ENCODE data around the gene KCTD20.

Gene KCTD20

GRCh38 chr6:36492621-36493020 lies 49.8 kb downstream of the KCTD20 start:
- Histone ChIP-seq H3K27me3 (ENCODE audit: control insufficient read depth in 1 of 2, insufficient read depth in 2 of 2, low read length in 2 of 2) (no peaks in the 10 kb centered on the region), H3K4me3 (ENCODE audit: low read length in 2 of 2) (no peak overlapping the region), H3K4me1 (ENCODE audit: control insufficient read depth, insufficient read depth, low read length) (peaks cover 5% of the 10 kb centered on the region), H3K9me3 (ENCODE audit: control insufficient read depth in 2 of 2, low read length in 2 of 2) (no peaks in the 10 kb centered on the region), H3K36me3 (ENCODE audit: control insufficient read depth in 2 of 2, insufficient read depth in 2 of 2, low read length in 2 of 2) (peaks cover 28 to 37% of the 10 kb centered on the region in 2 donors), H3K27ac (ENCODE audit: low read length) (no peak overlapping the region), H3K9ac (ENCODE audit: low read length in 2 of 2) (no peak overlapping the region)

- Histone ChIP-seq H3K4me1 (ENCODE audit: control insufficient read depth, insufficient read depth, low read length) (peaks cover 3% of the 10 kb centered on the region), H3K27ac (ENCODE audit: low read length) (no peak overlapping the region), H3K36me3 (ENCODE audit: control insufficient read depth in 2 of 2, insufficient read depth in 2 of 2, low read length in 2 of 2) (peaks cover 25 to 33% of the 10 kb centered on the region in 2 donors), H3K9ac (ENCODE audit: low read length in 2 of 2) (no peak overlapping the region), H3K4me3 (ENCODE audit: low read length in 2 of 2) (no peak overlapping the region), H3K9me3 (ENCODE audit: control insufficient read depth in 2 of 2, low read length in 2 of 2) (no peaks in the 10 kb centered on the region), H3K27me3 (ENCODE audit: control insufficient read depth in 1 of 2, insufficient read depth in 2 of 2, low read length in 2 of 2) (no peaks in the 10 kb centered on the region)
Observed at GRCh38 chr6:36493319-36493718, 50.5 kb downstream of the KCTD20 start.

GRCh38 chr6:36493859-36494258 lies 51.1 kb downstream of the KCTD20 start:
- H3K27me3 ChIP-seq (ENCODE audit: control insufficient read depth in 1 of 2, insufficient read depth in 2 of 2, low read length in 2 of 2), result no peaks in the 10 kb centered on the region
- H3K27ac ChIP-seq (ENCODE audit: low read length), result no peak overlapping the region
- no peaks in the 10 kb centered on the region for H3K4me1 ChIP-seq (ENCODE audit: control insufficient read depth, insufficient read depth, low read length)
- no peaks in the 10 kb centered on the region for H3K9me3 ChIP-seq (ENCODE audit: control insufficient read depth in 2 of 2, low read length in 2 of 2)
- no peak overlapping the region for H3K4me3 ChIP-seq (ENCODE audit: low read length in 2 of 2)
- peaks cover 26 to 36% of the 10 kb centered on the region in 2 donors for H3K36me3 ChIP-seq (ENCODE audit: control insufficient read depth in 2 of 2, insufficient read depth in 2 of 2, low read length in 2 of 2)
- no peak overlapping the region for H3K9ac ChIP-seq (ENCODE audit: low read length in 2 of 2)

GRCh38 chr6:36495086-36495485 lies 52.3 kb downstream of the KCTD20 start:
- H3K9me3 ChIP-seq (ENCODE audit: control insufficient read depth in 2 of 2, low read length in 2 of 2), result no peaks in the 10 kb centered on the region
- H3K36me3 ChIP-seq (ENCODE audit: control insufficient read depth in 2 of 2, insufficient read depth in 2 of 2, low read length in 2 of 2), result peaks cover 32 to 45% of the 10 kb centered on the region in 2 donors
- H3K4me1 ChIP-seq (ENCODE audit: control insufficient read depth, insufficient read depth, low read length), result no peaks in the 10 kb centered on the region
- H3K9ac ChIP-seq (ENCODE audit: low read length in 2 of 2), result no peak overlapping the region
- no peaks in the 10 kb centered on the region for H3K27me3 ChIP-seq (ENCODE audit: control insufficient read depth in 1 of 2, insufficient read depth in 2 of 2, low read length in 2 of 2)
- H3K27ac ChIP-seq (ENCODE audit: low read length), result no peak overlapping the region
- H3K4me3 ChIP-seq (ENCODE audit: low read length in 2 of 2), result no peak overlapping the region

- Histone ChIP-seq H3K4me1 (ENCODE audit: control insufficient read depth, insufficient read depth, low read length) (no peaks in the 10 kb centered on the region), H3K27ac (ENCODE audit: low read length) (no peak overlapping the region), H3K27me3 (ENCODE audit: control insufficient read depth in 1 of 2, insufficient read depth in 2 of 2, low read length in 2 of 2) (no peaks in the 10 kb centered on the region), H3K4me3 (ENCODE audit: low read length in 2 of 2) (no peak overlapping the region), H3K9me3 (ENCODE audit: control insufficient read depth in 2 of 2, low read length in 2 of 2) (no peaks in the 10 kb centered on the region), H3K36me3 (ENCODE audit: control insufficient read depth in 2 of 2, insufficient read depth in 2 of 2, low read length in 2 of 2) (peaks cover 26 to 36% of the 10 kb centered on the region in 2 donors), H3K9ac (ENCODE audit: low read length in 2 of 2) (no peak overlapping the region)
Observed at GRCh38 chr6:36499918-36500317, 57.1 kb downstream of the KCTD20 start.

GRCh38 chr6:36501686-36502085 lies 58.9 kb downstream of the KCTD20 start:
- Histone ChIP-seq H3K9me3 (ENCODE audit: control insufficient read depth in 2 of 2, low read length in 2 of 2) (no peaks in the 10 kb centered on the region), H3K9ac (ENCODE audit: low read length in 2 of 2) (no peak overlapping the region), H3K36me3 (ENCODE audit: control insufficient read depth in 2 of 2, insufficient read depth in 2 of 2, low read length in 2 of 2) (peaks cover 16 to 21% of the 10 kb centered on the region in 2 donors)

GRCh38 chr6:36504181-36504580 lies 61.4 kb downstream of the KCTD20 start:
- peaks cover 8 to 9% of the 10 kb centered on the region in 2 donors for H3K36me3 ChIP-seq (ENCODE audit: control insufficient read depth in 2 of 2, insufficient read depth in 2 of 2, low read length in 2 of 2)
- H3K9ac ChIP-seq (ENCODE audit: low read length in 2 of 2), result no peak overlapping the region
- no peaks in the 10 kb centered on the region for H3K9me3 ChIP-seq (ENCODE audit: control insufficient read depth in 2 of 2, low read length in 2 of 2)
- H3K4me1 ChIP-seq (ENCODE audit: control insufficient read depth, insufficient read depth, low read length), result no peaks in the 10 kb centered on the region
- H3K4me3 ChIP-seq (ENCODE audit: low read length in 2 of 2), result no peak overlapping the region
- H3K27me3 ChIP-seq (ENCODE audit: control insufficient read depth in 1 of 2, insufficient read depth in 2 of 2, low read length in 2 of 2), result no peaks in the 10 kb centered on the region
- H3K27ac ChIP-seq (ENCODE audit: low read length), result no peak overlapping the region

More at GRCh38 chr6:36501686-36502085, 58.9 kb downstream of the KCTD20 start:
- Histone ChIP-seq H3K4me1 (ENCODE audit: control insufficient read depth, insufficient read depth, low read length) (no peaks in the 10 kb centered on the region), H3K4me3 (ENCODE audit: low read length in 2 of 2) (no peak overlapping the region), H3K27me3 (ENCODE audit: control insufficient read depth in 1 of 2, insufficient read depth in 2 of 2, low read length in 2 of 2) (no peaks in the 10 kb centered on the region), H3K27ac (ENCODE audit: low read length) (no peak overlapping the region)

GRCh38 chr6:36504982-36505381 lies 62.2 kb downstream of the KCTD20 start:
- no peaks in the 10 kb centered on the region for H3K27me3 ChIP-seq (ENCODE audit: control insufficient read depth in 1 of 2, insufficient read depth in 2 of 2, low read length in 2 of 2)
- no peak overlapping the region for H3K9ac ChIP-seq (ENCODE audit: low read length in 2 of 2)
- H3K9me3 ChIP-seq (ENCODE audit: control insufficient read depth in 2 of 2, low read length in 2 of 2), result no peaks in the 10 kb centered on the region
- H3K27ac ChIP-seq (ENCODE audit: low read length), result no peak overlapping the region
- no peaks in the 10 kb centered on the region for H3K4me1 ChIP-seq (ENCODE audit: control insufficient read depth, insufficient read depth, low read length)
- peaks cover under 1 to 2% of the 10 kb centered on the region in 2 donors for H3K36me3 ChIP-seq (ENCODE audit: control insufficient read depth in 2 of 2, insufficient read depth in 2 of 2, low read length in 2 of 2)
- no peak overlapping the region for H3K4me3 ChIP-seq (ENCODE audit: low read length in 2 of 2)

- H3K9ac ChIP-seq (ENCODE audit: low read length in 2 of 2), result no peak overlapping the region
- no peak overlapping the region for H3K4me3 ChIP-seq (ENCODE audit: low read length in 2 of 2)
- no peaks in the 10 kb centered on the region for H3K9me3 ChIP-seq (ENCODE audit: control insufficient read depth in 2 of 2, low read length in 2 of 2)
- H3K27ac ChIP-seq (ENCODE audit: low read length), result no peak overlapping the region
- peaks cover 0 to 2% of the 10 kb centered on the region in 2 donors for H3K36me3 ChIP-seq (ENCODE audit: control insufficient read depth in 2 of 2, insufficient read depth in 2 of 2, low read length in 2 of 2)
- no peaks in the 10 kb centered on the region for H3K27me3 ChIP-seq (ENCODE audit: control insufficient read depth in 1 of 2, insufficient read depth in 2 of 2, low read length in 2 of 2)
- no peaks in the 10 kb centered on the region for H3K4me1 ChIP-seq (ENCODE audit: control insufficient read depth, insufficient read depth, low read length)
Observed at GRCh38 chr6:36505744-36506534, 63.1 kb downstream of the KCTD20 start.

- H3K27ac ChIP-seq (ENCODE audit: low read length), result no peak overlapping the region
Observed at GRCh38 chr6:36506611-36507010, 63.8 kb downstream of the KCTD20 start.

GRCh38 chr6:36508532-36508931 lies 65.7 kb downstream of the KCTD20 start:
- Histone ChIP-seq H3K4me1 (ENCODE audit: control insufficient read depth, insufficient read depth, low read length) (no peaks in the 10 kb centered on the region), H3K9ac (ENCODE audit: low read length in 2 of 2) (no peak overlapping the region), H3K4me3 (ENCODE audit: low read length in 2 of 2) (no peak overlapping the region), H3K27ac (ENCODE audit: low read length) (no peak overlapping the region), H3K27me3 (ENCODE audit: control insufficient read depth in 1 of 2, insufficient read depth in 2 of 2, low read length in 2 of 2) (no peaks in the 10 kb centered on the region), H3K36me3 (ENCODE audit: control insufficient read depth in 2 of 2, insufficient read depth in 2 of 2, low read length in 2 of 2) (peaks cover 0 to 5% of the 10 kb centered on the region in 2 donors), H3K9me3 (ENCODE audit: control insufficient read depth in 2 of 2, low read length in 2 of 2) (no peaks in the 10 kb centered on the region)

More at GRCh38 chr6:36506611-36507010, 63.8 kb downstream of the KCTD20 start:
- Histone ChIP-seq H3K36me3 (ENCODE audit: control insufficient read depth in 2 of 2, insufficient read depth in 2 of 2, low read length in 2 of 2) (peaks cover 0 to 2% of the 10 kb centered on the region in 2 donors), H3K4me3 (ENCODE audit: low read length in 2 of 2) (no peak overlapping the region), H3K27me3 (ENCODE audit: control insufficient read depth in 1 of 2, insufficient read depth in 2 of 2, low read length in 2 of 2) (no peaks in the 10 kb centered on the region), H3K9ac (ENCODE audit: low read length in 2 of 2) (no peak overlapping the region), H3K4me1 (ENCODE audit: control insufficient read depth, insufficient read depth, low read length) (no peaks in the 10 kb centered on the region), H3K9me3 (ENCODE audit: control insufficient read depth in 2 of 2, low read length in 2 of 2) (no peaks in the 10 kb centered on the region)
